ENCODE data around the gene DTD2.
"Not testable (repeated sequence)": the region's sequence is repeated elsewhere in the genome, so short reads cannot be mapped to it uniquely, and the experiment has no call there.

The DTD2 gene

DNA sequence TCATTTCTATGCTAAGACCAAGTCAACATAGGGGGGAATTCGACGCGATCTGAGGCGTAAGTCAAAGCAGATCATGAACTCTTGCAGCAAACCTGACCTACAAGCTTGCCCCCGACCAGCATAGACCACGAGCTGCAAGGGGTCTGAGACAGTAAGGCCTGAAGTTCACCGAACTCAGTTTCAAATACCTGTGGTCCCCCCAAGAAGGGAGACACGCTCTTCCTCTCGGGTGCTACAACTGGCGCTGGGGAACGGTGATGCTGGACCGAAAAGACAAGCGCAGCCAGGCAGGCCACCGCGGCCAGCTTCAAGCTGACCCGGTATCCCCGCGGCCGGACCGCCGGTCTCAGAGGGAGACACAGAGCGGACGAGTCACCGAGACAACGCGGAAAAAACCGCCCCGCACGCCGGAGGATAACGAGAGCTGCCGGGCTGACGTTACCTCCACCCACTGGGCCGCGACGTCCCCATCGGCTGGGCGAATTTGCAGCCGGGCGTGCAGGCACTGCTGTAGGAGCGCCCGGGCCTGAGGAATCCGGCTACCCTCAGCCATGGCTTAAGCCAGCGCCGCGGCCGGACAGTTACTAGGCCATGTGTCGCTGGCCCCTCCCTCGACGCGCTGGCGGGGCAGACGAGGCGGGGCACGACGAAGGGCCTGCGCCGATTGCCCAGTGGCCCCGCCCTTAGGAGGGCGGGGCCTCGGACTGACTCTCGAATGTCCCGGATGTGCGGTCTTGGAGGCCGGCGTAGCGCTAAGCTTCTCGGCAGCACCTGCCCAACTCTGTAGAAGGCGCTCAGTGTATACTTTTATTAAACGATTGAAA, at the start of gene DTD2:
DTD2 (minus strand) TSS at position 666 of the 824 bp plus-strand sequence; CDS start at position 553, 113 bp downstream.
- peak; percentile 94 for DNase-seq

GRCh38 chr14:31505411-31505810, 48.1 kb upstream of the DTD2 start:
- no peak for DNase-seq

GRCh38 chr14:31501870-31502269, 44.6 kb upstream of the DTD2 start:
- no peak for DNase-seq

DNA sequence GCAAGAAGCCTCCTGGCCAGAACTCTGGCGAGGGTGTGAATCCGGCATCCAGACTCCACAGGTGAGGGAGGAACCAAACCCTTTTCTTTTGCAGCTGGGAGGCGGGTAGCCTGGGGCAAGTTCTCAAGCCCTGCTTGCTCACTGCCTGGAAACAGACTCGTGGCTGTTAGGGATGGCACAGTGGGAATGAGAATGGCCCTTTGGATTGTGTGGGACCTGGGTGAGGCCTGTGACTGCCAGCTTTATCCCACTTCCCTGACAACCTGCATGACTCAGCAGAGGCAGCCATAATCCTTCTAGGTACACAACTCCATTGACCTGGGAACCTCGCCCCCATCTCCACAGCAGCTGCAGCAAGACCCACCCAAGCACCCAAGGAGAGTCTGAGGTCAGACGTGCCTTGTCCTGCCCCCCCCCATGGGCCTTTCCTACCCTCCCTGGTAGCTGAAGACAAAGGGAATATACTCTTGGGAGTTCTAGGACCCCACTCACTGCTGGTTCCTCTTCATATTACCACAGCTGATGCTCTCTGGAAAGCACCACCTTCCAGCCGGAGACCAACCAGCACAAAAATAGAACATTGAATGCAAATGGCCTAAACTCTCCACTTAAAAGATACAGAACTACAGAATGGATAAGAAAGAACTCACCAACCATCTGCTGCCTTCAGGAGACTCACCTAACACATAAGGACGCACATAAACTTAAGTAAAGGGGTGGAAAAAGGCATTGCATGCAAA, 35.6 kb upstream of the DTD2 start:
- DNase-seq, result no peak

DNA sequence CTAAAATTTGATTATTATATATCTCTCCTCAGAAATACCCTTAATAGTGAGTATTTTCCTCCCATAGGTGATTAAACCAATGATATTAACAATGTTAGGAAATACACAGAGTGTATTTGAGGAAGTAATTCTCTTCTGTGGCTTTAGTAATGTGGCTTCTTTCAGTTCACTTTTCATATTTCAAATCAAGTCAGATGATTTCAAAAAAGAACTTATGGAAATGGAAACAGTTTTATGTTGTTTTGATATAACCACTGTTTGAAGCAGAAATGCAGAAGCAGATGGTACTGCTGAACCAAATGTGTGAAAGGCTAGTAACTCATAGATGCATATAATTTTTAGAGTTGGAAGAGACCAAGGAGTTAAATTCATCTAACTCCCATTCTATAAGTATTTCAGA, 32.4 kb upstream of the DTD2 start:
- DNase-seq, result no peak

- no peak for DNase-seq
These were observed 30.6 kb upstream of the DTD2 start, which contains the start of gene GPR33 for GRCh38 chr14:31487886-31488285. GPR33 (minus strand) TSS chr14:31488039; CDS start chr14:31483965, 4,074 bp downstream.

DNA sequence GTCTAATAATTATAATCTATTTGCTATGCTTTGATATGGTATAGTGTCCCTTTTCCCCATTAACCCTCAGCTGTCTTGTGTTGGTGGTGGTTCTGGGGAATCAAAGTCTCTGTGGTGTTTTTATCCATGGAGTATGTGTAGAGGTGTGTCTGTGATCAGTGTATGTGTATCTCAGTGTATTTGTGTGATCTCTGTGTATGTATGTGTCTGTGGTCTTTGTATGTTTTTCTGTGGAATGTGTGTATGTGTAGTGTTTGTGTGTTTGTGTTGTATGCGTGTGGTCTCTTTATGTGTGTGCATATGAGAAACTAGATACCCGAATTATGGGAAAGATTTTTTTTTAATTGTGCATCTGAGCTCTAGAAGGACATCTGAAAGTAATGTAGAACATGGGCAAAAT, 29.5 kb upstream of the DTD2 start:
- DNase-seq, result no peak

GRCh38 chr14:31484754-31485153, 27.4 kb upstream of the DTD2 start:
- DNase-seq, result no peak

- no peak for DNase-seq
These were observed 22.9 kb upstream of the DTD2 start for GRCh38 chr14:31480156-31480555.

GRCh38 chr14:31479027-31479426, 21.7 kb upstream of the DTD2 start:
- no peak for DNase-seq

DNA sequence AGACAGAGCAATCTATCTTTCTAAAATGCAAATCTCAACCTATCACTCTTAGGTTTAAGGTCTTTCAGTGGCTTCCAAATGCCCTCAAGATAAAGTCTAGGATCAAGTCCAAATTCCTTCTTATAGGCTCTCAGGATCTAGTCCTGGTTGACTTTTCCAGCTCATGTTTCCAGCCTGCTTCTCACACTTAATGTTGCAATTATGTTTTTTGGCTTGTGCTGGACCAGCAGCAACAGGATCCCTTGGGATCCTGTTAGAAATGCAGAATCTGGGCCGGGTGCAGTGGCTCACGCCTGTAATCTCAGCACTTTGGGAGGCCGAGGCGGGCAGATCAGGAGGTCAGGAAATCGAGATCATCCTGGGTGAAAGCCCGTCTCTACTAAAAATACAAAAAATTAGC, 19.9 kb upstream of the DTD2 start:
- DNase-seq, result no peak

- no peak for DNase-seq
These were observed 19.0 kb upstream of the DTD2 start for GRCh38 chr14:31476131-31476866.

GRCh38 chr14:31466554-31466953, 9.2 kb upstream of the DTD2 start:
- no peak for DNase-seq

DNA sequence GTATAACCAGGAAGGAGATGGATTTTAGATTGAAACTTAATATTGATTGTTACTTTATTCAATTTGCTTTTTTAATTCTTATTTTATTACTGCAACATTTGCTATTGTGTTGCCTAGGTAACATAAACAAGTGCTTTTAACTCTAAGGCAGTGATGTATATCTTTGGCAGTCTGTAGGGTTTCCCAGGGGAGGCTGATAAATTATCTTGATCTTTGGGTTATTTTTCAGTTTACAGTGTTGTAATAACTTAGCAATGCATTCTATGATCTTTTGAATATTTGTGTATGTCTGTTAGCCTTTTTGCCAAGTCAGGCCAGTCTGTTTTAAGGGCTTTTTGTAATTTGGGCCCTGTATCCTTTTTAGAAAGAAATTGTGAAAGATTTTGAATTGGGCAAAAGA, 7.8 kb upstream of the DTD2 start:
- no peak for DNase-seq

DNA sequence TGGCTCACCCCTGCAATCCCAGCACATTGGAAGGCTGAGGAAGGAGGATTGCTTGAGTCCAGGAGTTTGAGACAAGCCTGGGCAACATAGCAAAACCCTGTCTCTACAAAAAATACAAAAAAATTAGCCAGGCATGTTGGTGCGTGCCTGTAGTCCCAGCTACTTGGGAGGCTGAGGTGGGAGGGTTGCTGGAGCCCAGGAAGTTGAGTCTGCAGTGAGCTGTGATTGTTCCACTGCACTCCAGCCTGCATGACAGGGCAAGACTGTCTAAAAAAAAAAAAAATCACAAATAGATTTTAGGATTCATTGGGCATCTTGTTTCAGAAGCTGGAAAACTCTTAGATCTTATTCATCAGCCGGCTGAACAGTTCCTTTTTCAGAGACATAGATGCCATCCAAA, 5.1 kb upstream of the DTD2 start:
- DNase-seq, result not testable (repeated sequence)

- no peak for DNase-seq
These were observed 4.2 kb upstream of the DTD2 start for GRCh38 chr14:31461545-31461944.

DNA sequence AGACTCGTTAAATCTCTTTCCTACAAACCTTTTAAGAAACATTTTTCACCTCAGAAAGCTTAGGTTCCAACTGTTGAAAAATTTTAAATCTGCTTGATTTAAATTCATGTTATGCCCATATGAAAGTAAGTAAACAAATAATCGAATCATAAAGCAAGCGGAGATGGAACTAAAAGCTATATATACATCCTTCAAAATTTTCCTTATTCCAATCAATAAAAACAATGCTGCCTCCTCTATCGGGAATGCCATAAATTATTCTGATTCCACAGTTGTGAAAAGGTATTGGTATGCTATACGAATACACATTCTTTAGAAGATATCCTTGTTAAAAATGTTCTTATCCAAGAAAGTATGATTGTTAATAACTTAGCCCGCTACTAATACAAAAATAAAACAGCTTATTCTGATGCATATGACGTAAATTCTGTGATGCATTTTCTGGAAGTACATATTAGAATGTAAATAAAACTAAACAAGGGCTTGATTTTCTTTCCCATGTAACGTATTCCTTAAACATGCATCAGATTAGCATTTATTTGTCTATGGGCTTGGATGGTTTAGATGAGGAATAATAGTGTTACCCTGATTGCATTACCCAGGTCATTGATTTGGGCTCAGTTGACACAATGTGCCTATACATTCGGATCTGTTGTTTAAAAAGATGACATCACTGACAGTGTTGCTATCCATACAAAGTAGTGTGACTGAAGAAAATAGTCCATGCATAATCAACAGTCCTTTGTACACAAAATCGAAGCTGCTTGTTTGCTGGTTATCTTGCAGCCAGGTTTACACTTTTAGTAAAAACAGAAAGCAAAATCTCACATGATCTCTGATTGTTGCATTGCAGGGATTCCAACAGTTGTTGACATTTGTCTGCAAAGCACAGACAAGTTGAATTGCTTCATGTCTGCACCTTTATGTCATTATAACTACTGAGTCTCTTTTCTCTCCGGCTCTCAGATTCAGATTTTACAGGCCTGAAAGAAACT, 656 bp upstream of the DTD2 start:
- DNase-seq, result no peak

GRCh38 chr14:31449971-31450610, 7.2 kb downstream of the DTD2 start:
- peak; percentile 28 for DNase-seq

DNA sequence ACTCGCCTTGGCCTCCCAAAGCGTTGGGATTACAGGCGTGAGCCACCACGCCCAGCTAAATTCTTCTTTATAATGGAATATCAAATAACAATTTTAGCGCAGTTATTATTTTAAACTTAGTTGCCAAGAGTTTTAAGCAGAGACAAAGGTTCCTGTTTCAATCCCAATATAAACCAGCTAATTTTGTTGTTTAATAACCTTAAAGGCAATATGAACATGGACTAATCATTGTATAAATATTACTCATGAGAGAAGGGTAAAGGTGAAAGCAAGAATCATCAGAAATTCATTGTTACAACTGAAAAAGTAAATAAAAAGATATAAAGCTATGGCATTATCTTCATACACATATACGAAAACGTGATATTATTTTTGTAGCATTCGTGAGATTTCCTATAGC, 8.2 kb downstream of the DTD2 start:
- no peak for DNase-seq

GRCh38 chr14:31445703-31446102, 11.6 kb downstream of the DTD2 start:
- no peak for DNase-seq

- DNase-seq, result no peak
These were observed 15.0 kb downstream of the DTD2 start for GRCh38 chr14:31442284-31442683.

Measured in RPMI8226 (cell line).